HG03442 (cell line): Measurements from ENCODE around the gene SAV1.

Source experiments
- ATAC-seq: cut with Tn5 transposase; IDR thresholded peaks from one replicate; pipeline ENCODE4 v1.9.1; 2021; ENCODE audit warnings: mild to moderate bottlenecking, moderate library complexity; ENCODE audit not compliant: unreplicated experiment

The SAV1 gene

DNA sequence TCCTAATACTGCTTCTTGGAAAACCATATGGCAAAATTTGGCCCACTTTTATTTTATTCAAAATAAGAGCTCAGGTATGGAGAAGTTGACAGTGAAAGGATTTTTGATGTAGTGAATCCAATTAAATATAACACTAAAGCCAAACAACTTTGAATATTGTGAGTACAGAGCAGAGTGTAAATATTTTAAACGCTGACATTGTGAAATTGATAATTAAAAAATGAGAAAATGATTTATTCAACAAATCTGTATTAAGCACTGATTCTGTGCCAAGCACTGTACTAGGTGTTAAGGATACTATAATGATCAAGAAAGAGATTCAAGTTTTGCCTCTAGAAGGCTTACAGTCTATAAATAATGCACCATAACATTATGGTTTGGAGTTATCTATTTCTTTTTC, 57.6 kb downstream of the SAV1 start:
- ATAC-seq: no peak

DNA sequence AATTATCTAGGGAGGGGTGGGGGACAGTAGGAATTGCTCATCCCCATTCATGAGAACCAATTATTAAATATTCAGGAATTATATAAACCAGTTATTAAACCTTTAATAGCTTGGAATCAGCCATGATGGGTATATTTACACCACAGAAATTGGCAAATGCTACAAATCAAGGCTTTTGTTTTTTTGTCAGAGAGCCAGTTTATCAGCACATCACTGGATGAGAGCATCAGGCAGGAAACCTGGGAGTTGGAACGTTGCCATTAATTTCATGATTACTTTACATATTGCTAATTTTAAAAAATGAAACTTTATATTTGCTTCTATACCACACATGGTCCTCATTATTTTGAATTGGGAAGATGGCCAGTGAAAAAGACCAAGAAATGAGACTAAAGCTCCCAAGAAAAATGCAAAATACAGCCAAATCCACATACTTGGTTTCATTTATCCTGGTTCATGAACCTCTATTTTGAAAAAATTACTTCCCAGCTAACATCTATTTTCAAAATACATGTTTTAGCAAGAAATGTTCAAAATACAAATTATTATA, 59.7 kb downstream of the SAV1 start:
- ATAC-seq: no peak

DNA sequence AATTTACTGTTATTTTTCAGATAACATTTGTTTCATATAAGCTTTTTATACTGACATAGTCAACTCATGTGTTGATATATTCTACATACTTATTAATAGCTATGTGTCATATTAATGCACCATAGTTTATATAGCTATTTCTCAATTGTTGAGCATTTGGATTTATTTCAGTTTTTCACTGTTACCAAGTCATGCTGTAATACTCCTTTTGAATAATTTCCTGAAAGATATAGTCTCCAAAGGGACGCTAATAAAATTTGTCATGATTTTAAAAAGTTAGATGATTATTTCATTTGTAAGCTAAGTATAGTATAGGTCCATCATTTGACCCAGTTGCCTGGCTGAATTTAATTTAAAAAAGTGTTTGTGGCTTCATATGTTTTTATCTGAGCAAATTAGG, 60.3 kb downstream of the SAV1 start:
- no peak for ATAC-seq

DNA sequence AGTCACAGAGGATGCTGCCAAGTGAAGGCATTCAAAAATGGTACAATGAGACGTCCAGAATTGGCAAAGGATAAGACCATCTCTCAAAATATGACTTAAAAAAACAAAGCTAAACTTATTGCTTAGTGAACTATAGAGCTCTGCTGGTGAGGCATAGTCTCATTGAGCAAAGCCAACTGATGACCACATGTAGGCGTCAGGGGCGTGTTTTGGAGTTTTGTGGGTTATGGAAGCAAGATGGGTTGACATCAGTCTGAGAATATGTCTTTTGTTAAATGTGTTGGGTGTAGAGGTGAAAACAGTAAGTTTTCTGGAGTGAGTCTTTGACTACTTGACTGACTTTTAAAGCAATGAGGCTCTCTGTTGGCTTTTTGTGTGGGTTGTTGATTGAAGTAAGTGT, 60.9 kb downstream of the SAV1 start:
- no peak for ATAC-seq

DNA sequence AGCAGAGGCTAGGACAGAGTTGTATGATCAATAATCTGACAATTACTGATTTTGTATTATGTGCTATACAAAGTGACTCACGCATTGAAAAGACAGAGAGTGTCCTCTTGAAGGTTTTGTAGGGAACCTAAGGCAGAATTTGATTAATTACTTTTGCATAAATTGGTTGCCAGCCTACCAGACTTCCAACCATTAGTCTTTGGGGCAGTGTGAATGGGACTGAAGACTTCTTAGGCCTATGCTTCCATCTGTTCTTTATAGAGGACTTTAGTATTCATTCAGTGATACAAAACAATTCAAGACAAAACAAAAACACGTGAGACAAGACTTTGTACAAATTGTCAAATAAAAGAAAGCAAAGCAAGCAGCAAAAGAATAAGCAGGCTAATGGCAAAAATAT, 61.6 kb downstream of the SAV1 start:
- no peak for ATAC-seq

DNA sequence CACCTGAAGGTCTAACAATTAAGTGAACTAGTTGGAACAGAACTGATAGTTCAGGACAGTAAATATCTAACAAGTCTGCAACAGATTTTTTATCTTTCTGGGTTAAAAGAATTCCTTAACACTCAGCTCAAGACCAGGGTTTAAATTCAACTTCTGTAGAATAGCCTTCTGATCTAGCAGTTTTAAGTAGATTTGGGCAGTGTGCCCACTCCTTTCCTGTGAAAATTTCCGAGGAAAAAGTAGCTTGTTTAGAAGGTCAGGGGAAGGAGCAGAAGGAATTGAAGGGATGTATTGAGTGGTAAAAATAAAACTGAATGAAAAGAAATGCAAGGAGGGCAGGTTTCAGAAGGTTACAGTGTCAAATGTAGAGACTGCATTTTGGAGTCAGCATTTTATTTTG, 62.3 kb downstream of the SAV1 start:
- ATAC-seq: no peak

DNA sequence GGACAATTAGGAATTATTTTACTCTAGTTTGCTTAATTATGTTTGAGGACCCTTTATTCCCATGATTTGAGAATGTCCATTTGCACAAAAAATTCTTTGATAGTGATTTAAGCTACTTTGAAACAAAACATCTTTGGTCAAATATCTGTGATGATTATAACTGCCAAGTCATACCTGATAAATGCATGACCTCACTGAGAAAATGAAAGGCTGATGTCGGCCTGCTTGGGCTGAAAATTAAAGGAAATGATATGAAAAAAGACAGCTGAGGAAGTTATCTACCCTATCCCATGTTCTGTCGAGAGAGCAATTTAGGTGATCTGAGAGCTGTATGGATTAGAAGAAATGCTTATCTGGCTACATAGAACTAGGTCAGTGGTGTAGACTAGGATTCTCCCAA, 64.5 kb downstream of the SAV1 start:
- ATAC-seq: no peak

DNA sequence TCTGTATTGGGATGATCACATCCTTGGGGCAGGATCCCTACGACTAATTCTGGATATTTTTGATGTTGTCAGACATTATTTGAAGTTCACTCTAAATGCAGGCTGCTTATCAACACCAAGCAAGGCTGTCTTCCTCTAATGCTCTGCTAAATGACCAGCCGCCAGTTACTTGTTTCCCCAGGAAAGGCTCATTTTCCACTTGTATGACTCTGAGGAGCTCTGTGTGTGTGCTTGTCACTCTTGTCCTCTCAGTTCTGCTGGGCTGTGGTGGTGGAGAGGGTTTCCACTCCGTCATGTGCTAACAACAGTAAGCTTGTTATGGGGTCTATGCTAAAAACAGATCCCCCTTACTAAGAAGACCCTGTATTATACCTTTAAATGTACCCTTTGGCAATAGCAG, 66.1 kb downstream of the SAV1 start:
- ATAC-seq: no peak

DNA sequence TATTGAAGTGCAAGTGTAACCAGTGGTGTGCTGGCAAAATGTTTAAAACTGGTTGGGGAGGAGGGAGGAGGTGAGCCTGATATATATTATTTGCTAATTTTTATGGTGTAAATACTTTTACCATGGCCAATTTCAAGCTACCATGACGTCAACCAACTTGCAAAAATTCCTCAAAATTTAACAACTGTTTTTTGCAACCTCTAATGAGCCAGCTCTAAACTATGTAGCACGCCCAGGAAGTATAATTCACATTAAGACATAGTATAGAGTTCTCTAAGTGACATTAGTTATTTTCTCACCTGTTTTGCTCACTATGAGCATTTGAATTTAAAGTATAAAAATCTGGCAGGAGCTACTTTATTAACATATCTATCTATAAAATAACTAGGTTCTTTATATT, 66.7 kb downstream of the SAV1 start:
- no peak for ATAC-seq

DNA sequence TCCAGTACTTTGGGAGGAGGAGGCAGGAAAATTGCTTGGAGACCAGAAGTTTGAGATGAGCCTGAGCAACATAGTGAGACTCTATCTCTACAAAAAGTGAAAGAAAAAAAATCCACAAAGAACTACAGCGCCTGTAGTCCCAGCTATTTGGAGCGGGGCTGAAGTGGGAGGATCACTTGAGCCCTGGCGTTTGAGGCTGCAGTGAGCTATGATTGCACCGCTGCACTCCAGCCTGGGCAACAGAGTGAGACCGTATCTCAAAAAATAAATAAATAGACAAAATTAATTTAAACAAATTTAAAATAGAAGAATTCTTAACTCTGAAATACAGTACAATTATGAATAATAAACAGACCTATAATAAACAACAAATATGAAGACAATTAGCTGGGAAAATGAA, 67.3 kb downstream of the SAV1 start:
- ATAC-seq: no peak

DNA sequence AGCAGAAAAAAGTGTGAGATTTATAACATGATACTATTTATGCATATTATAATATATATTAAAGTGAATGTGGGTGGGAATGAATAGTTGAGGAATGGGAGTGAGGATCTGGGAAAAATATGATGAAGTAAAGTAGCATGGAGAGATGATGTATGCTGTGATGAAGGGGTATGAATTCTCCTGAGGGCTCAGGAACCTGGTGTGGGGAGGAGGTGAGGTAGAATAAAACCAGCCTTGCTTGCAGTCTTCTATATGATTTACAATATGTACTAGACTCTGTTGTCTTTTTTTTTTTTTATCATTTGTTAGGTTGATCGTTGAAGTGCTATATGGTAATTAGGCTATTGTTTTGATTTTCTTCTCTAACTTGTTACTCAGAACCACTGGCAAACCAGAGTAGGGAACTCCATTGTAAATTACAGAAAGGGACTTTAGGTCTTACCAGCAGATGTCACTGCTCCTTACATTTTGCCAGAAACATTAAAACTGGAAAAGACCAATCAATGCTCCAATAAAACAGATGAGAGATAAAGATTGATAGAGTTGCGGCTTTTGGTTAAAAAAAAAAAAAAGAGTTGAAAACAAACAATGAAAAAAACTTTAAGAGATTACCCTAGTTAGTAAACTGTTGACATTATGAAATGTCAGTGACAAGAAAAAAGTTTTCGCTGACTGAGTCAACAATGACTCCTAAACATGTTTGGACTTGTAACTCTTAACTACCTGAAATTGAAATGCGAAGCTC, 68.2 kb downstream of the SAV1 start:
- no peak for ATAC-seq

DNA sequence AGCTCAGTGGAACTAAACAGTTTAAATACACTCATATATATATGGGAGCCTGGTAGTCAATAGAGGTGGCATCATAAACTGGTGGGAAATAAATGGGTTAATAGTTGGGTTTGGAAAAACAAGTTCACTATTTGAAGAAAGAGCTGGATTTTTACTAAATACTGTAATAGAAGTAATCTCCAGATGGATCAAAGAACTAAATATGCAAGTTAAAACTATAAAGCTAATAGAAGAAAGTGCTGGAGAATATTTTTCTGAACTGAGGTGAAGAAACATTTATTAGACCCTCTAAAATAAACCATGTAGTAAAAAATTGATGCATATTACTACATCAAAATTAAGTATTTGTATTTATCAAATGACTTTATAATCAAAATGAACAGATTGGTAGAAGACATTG, 69.3 kb downstream of the SAV1 start:
- ATAC-seq: no peak

DNA sequence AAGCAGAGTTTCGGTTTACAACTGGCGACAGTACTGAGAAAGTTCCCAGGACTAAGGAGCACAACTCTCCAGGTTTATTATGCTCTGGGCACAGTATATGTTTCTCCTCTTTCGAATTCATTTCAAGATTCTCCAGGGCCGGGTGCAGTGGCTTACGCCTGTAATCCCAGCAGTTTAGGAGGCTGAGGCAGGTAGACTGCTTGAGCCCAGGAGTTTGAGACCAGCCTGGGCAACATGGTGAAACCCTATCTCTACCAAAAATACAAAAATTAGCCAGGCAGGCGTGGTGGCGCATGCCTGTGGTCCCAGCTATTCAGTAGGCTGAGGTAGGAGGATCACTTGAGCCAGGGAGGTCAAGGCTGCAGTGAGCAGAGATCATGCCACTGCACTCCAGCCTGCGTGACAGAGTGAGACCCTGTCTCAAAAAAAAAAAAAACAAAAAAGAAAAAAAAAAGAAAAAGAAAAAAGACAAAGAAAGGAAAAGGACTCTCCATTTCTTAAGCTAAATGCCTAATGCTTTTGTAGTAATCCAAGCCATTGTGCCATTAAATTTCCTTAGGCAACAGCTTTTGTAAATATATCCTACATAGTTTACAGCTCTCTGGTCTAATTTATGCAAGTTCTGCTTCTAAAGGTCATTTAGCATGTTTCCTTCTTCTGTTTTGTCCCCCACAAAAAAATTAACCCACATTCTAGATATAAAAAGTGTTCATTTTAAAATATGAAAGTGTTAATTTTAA, 73.4 kb downstream of the SAV1 start:
- ATAC-seq: no peak

DNA sequence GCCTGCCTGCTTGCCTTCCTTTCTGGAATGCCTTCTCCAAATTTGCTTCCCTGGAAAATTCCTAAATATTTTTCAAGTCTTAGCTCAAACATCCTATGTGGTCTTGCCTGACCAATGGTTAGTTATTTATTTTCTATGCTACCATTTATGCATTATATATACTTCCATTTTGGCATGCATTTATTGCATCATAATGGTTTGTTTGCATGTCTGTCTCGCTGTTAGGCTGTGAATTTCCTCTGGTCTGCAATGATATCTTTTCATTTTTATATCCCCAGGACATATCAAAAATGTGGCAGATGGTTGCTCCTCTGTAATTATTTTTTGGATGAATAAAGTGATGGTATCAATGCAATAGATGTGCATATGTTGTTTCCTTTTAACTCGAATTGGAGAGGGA, 77.6 kb downstream of the SAV1 start:
- no peak for ATAC-seq
